Activated CD4-positive, alpha-beta T cell treated with anti-CD3 and anti-CD28 coated beads, Interleukin-2, amount 10 ng/mL, durations not matched to agents 7 days and 5 days (primary cell): ENCODE data around the gene C1orf226. TPM values are rescaled to one million over a fixed set of nuclear protein-coding genes. Genes with fewer than 3 reads are reported as not detected.

Source experiments
- CTCF ChIA-PET: fragments of 350-600 bp; sonication (Branson Sonifier 250); formaldehyde crosslinking; loops from one replicate; lab custom pipeline; 2021; ENCODE audit warnings: antibody characterized with exemption; lab: Charles Lee
- POLR2A ChIA-PET: fragments of 350-600 bp; sonication (Branson Sonifier 250); formaldehyde crosslinking; loops from one replicate; lab custom pipeline; 2021; ENCODE audit warnings: antibody characterized with exemption; lab: Charles Lee
- DNase-seq: peaks from one replicate; pipeline ENCODE4 v3.0.0-alpha.2; 2020
- H3K27ac Mint-ChIP-seq: one replicate; pipeline ENCODE4 v1.8.0; 2021; ENCODE audit warnings: mild to moderate bottlenecking, moderate library complexity, mixed read lengths
- H3K27me3 Mint-ChIP-seq: one replicate; pipeline ENCODE4 v1.8.0; 2021; ENCODE audit warnings: mixed read lengths
- H3K36me3 Mint-ChIP-seq: one replicate; pipeline ENCODE4 v1.8.0; 2021; ENCODE audit warnings: low read depth, mixed read lengths
- H3K4me1 Mint-ChIP-seq: one replicate; pipeline ENCODE4 v1.8.0; 2021; ENCODE audit warnings: mixed read lengths
- H3K4me3 Mint-ChIP-seq: one replicate; pipeline ENCODE4 v1.8.0; 2021; ENCODE audit warnings: mild to moderate bottlenecking, moderate library complexity, mixed read lengths
- H3K9me3 Mint-ChIP-seq: one replicate; pipeline ENCODE4 v1.8.0; 2021; ENCODE audit warnings: mixed read lengths
- total RNA-seq, 2 experiments: library from RNA; stranded (reverse); gene quantifications; one replicate each; pipeline ENCODE4 v1.2.3, GENCODE V29; 2021

The C1orf226 gene
- total RNA-seq, 2 experiments from 2014 or later, result not detected

DNA sequence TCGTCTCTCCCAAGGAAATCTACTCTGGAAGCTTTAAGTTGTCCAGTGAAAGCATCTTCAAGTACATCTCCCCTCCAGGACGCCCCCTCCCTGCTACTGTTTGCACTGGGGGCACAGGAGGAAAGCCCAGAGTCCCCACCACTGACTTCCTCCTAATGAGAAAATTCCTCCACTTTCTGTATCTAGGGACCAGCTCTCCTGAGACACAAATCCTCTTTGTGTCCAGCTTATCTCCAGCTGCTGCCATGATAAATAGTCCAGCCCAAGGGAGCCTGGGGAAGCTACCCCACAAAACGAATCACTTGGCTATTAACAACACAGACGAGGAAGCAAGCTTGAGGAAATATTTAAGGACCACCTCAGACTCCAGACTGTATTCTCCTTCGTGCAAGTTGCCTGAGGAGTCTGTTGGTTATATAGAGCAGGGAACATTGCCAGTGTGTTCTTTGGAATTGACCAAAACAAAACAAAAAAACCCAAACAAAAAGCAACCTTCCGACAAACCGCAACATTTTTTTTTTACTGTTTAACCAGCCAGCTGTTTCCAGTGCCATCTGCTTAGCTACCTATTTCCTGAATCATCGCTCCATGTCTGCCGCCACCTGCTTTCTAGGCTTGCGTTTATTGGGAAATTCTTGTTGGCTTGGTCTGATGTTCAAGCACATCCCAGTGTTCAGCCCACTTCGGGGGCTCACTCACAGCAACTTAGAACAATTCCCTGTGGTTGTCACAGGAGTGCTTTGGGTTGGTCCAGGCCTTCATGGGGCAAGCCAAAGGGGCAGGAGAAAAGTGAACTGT lies 7.7 kb downstream of the C1orf226 start:
- ChIA-PET CTCF (no interaction called here), POLR2A (no interaction called here)
- no peak for DNase-seq
- Mint-ChIP-seq H3K27ac (no peak overlapping the region), H3K9me3 (no peaks in the 10 kb centered on the region), H3K27me3 (peaks cover 6% of the 10 kb centered on the region), H3K4me1 (peaks cover 2% of the 10 kb centered on the region), H3K4me3 (no peak overlapping the region), H3K36me3 (no peaks in the 10 kb centered on the region)

DNA sequence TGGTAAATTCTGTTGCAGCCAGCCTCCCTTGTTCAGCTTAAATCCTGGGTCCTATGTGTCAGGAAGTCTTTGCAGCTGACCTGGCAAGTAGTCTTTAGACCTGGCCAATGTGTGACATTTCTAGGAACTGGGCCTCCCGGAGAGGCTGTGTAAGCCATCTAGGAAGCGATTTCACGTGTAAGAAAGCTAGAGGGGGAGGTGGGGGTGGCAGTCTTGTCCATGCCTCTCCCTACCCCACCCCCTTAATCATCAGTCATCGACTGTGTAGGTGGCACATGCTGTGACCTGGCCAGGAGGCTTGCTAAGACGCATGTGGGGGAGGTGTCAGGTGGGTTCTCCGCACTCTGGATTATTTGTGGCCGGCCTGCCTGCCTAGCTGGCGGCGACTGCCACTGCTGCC lies 8.4 kb downstream of the C1orf226 start:
- no peaks in the 10 kb centered on the region for H3K36me3 Mint-ChIP-seq

DNA sequence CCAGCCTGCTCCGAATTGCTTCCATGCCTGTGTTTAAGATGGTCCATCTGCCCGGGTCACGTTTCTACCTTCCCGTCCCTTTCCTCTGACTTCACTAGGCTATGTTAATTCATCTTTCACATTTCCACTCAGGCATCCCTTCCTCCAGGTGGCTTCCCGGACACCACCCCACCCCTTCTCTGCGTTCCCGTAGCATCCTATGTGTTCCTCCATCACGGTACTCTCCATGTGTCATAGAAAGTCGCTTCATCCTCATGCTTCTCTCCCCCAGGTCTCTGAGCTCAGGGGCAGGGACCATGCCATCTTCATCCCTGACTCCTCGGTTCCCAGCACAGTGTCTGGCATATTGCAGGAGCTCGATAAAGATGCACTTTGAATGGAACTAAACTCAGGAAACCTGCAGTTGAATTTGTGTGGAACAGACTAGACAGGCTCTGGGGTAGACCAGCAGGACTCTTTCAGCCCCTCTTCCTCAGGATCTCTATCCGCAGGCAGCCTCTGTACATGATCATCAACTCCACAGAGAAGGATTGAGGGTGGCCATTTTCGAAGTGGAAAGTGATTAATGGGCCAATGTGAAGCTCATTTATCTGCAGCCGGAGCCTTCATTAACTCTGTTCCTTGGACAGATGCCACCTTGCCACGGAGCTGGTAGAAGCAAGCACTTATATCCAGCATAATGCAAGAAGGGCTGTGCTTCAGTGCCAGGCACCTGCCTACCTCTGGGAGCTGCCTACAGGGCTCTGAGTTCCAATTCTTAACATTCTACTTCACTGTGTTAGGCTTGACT lies 9.1 kb downstream of the C1orf226 start:
- H3K27me3 Mint-ChIP-seq, result peaks cover 6% of the 10 kb centered on the region
- no peak overlapping the region for H3K27ac Mint-ChIP-seq
- DNase-seq, result no peak
- no peaks in the 10 kb centered on the region for H3K36me3 Mint-ChIP-seq
- H3K4me1 Mint-ChIP-seq, result peaks cover 2% of the 10 kb centered on the region
- no peaks in the 10 kb centered on the region for H3K9me3 Mint-ChIP-seq
- H3K4me3 Mint-ChIP-seq, result no peak overlapping the region
- POLR2A ChIA-PET, result no interaction called here
- CTCF ChIA-PET, result no interaction called here

More for the DNA sequence above, 8.4 kb downstream of the C1orf226 start:
- ChIA-PET POLR2A (no interaction called here), CTCF (no interaction called here)
- Mint-ChIP-seq H3K4me3 (no peak overlapping the region), H3K9me3 (no peaks in the 10 kb centered on the region), H3K4me1 (peaks cover 2% of the 10 kb centered on the region), H3K27me3 (peaks cover 6% of the 10 kb centered on the region), H3K27ac (no peak overlapping the region)
- DNase-seq, result no peak

DNA sequence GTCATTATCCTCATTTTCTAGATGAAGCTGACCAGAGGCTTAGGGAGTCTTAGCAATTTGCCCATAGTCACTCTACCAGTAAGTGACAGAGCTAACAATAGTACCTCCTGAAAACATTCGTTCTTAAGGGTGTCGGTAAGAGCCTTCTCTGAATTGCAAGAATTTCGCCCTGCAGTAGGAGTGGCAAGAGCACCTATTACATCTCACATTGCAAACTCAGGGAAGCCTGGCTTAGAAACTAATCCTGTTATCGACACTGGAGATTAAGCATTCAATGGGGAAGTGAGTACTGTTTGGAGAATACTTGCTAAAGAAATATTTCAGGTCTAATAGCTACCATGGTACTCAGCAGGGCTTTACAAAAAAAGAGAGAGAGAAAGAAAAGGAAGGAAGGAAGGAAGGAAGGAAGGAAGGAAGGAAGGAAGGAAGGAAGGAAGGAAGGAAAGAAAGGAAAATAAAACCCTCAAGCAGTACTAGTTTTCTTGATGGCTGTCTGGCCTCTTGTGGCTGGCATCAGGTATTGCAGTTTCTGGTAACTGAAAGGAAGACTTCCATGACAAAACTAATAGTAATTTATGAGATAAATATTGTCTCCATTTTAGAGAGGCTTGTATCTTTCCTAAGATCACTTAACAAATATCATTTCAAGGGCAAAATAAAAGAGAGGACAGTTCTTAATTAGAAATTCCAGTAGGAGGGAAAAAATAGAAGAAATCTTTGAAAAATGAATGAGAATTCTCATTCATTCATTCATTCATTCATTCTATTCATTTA lies 10.4 kb downstream of the C1orf226 start:
- peak; percentile 22 for DNase-seq
- Mint-ChIP-seq H3K4me3 (no peak overlapping the region), H3K9me3 (no peaks in the 10 kb centered on the region), H3K27ac (no peak overlapping the region), H3K4me1 (peaks cover 2% of the 10 kb centered on the region), H3K36me3 (no peaks in the 10 kb centered on the region), H3K27me3 (peaks cover 11% of the 10 kb centered on the region)
- ChIA-PET CTCF (no interaction called here), POLR2A (no interaction called here)

DNA sequence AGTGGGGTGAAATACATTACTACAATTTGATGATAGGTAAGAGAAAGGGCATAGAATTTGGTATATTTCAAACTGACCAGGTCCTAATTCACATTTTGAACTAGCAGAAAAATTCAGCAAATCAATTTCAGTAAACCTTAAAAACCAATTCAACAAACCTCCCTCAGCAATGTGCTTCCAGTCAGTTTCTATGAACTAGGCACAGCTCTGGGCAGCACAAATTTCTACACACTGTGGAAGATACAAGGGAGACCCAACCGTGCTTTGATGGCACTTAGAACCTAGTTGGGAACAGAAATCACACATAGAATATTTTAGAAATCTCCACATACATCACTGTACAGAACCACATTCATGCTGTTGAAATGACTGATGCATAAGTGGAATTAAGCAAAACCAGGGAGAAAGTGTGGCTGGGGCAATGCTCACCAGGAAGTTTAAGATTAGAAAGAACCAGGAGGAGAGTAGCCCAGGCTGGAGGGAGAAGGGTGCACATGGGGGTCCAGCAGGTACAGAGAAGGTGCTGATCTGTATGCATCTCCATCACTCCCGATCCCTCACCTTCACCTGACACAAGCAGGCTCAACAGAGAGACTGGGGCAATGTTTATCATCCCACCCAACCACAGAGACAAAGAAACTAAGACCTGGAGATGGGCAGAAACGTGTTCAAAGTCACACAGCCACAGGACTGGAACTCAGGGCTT lies 14.8 kb downstream of the C1orf226 start:
- ChIA-PET POLR2A (no interaction called here), CTCF (no interaction called here)
- Mint-ChIP-seq H3K9me3 (no peaks in the 10 kb centered on the region), H3K27ac (no peak overlapping the region), H3K4me1 (no peaks in the 10 kb centered on the region), H3K36me3 (no peaks in the 10 kb centered on the region), H3K4me3 (no peak overlapping the region), H3K27me3 (peaks cover 25% of the 10 kb centered on the region)
- no peak for DNase-seq

DNA sequence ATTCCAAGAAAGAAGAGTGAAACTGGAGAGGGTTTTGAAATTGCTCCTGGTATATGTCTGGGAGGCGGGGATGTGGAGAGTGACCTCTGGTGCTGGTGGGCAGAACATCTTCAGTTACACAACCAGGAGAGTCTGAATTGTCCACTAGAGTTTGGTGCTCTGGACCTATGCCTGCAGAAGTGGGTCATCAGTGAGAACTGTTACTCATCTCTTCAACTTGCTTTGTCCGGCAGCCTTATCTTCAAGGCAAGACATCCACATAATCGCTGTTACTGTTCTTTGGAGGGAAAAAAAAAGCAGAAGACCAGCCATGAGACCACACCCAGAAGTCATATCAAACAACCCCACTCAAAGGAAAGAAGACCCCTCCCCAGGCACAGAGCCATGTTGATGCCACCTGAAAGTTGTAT lies 15.5 kb downstream of the C1orf226 start:
- Mint-ChIP-seq H3K27me3 (peaks cover 25% of the 10 kb centered on the region), H3K9me3 (no peaks in the 10 kb centered on the region), H3K4me3 (no peak overlapping the region), H3K27ac (no peak overlapping the region), H3K4me1 (no peaks in the 10 kb centered on the region), H3K36me3 (no peaks in the 10 kb centered on the region)
- CTCF ChIA-PET, result no interaction called here
- DNase-seq, result no peak
- POLR2A ChIA-PET, result no interaction called here

DNA sequence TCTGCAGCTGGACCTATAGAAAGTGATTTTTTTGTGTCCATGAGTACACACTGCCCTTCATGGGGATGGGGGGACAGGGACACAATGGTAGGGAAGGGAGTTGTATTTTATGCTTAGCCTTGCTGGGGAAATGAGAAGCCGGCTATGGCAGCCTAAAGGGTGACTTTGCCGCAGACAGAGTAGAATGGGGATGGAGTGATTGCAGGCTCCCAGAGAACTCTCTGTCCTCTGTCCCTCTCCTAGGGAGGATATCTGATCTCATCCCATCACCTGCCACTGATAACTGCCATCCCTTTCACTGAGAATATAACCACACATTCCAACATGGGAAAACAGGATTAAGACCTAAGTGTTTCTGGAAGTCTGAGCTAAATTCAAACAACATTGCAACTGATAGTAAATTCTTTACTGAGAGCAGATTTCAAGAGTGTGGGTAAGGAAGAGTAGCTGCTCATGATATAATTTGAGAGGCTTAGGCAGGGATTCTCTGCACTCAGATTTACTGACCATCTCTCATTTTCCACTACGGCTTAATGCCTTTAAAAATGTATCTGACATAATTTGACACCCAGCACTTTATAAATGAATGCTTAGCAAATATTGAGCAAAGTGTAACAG lies 16.5 kb downstream of the C1orf226 start:
- Mint-ChIP-seq H3K4me3 (no peak overlapping the region), H3K27ac (no peak overlapping the region), H3K9me3 (no peaks in the 10 kb centered on the region), H3K27me3 (peaks cover 25% of the 10 kb centered on the region), H3K4me1 (no peaks in the 10 kb centered on the region), H3K36me3 (no peaks in the 10 kb centered on the region)
- ChIA-PET POLR2A (no interaction called here), CTCF (no interaction called here)
- DNase-seq, result no peak

DNA sequence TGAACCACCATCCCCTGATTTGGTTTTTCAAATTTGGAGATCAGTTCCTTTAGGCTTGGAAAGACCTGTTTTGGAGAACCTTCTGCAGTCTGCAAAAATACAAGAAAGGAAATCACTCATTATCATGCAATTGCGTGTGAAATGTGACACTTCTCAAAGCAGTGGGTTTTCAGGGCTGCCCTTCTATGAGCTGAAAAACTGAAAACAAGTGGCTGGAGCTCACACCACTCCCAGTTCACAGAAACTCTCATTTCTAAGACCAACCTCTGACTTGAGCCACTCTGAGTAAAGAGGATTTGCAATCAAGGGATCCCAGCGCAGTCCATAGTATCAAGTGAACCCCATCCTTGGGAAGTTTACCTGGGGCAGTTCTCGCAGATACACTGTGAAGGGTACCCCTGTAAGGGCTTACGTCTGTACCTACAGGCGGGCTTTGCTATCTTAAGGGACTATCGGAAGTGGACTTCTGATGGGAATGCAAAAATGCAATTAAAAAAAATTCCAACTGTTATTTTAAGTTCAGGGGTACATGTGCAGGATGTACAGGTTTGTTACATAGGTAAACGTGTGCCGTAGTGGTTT lies 17.6 kb downstream of the C1orf226 start:
- Mint-ChIP-seq H3K4me1 (no peaks in the 10 kb centered on the region), H3K27me3 (peaks cover 25% of the 10 kb centered on the region), H3K36me3 (no peaks in the 10 kb centered on the region), H3K4me3 (no peak overlapping the region), H3K27ac (no peak overlapping the region), H3K9me3 (no peaks in the 10 kb centered on the region)
- DNase-seq, result no peak
- CTCF ChIA-PET, result interaction anchor here (0.6 to 1.4 kb wide), 2 partner anchors 16 to 312 kb away, joined by 3 read pairs; no protein-coding TSS in a partner anchor
- POLR2A ChIA-PET, result no interaction called here

DNA sequence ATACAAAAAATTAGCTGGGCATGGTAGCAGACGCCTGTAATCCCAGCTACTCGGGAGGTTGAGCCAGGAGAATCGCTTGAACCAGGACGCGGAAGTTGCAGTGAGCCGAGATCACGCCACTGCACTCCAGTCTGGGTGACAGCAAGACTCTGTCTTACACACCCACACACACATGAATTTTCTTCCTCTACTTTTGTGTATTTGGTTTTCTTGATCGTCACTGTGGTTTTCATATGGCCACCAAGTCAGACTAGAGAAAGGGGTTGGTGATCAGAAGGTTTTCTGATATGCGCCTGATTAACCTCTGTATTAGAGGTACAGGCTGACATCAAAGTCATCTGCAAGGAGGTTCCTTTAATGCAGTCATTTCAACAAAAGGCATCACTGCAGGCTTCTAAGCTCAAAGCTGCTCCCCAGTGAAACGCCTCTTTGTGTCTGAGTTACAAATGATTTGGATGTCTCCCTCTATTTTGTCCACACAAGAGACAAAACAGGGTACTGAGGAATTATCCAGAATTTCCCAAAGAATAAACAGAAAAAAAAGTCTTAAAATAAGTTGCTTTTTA lies 19.3 kb downstream of the C1orf226 start:
- Mint-ChIP-seq H3K4me1 (no peaks in the 10 kb centered on the region), H3K27me3 (peaks cover 25% of the 10 kb centered on the region), H3K27ac (no peak overlapping the region), H3K9me3 (no peaks in the 10 kb centered on the region), H3K4me3 (no peak overlapping the region), H3K36me3 (no peaks in the 10 kb centered on the region)
- DNase-seq, result no peak
- ChIA-PET CTCF (interaction anchor here (1.1 kb wide), 1 partner anchor 49 kb away, joined by 4 read pairs; no protein-coding TSS in a partner anchor), POLR2A (no interaction called here)

DNA sequence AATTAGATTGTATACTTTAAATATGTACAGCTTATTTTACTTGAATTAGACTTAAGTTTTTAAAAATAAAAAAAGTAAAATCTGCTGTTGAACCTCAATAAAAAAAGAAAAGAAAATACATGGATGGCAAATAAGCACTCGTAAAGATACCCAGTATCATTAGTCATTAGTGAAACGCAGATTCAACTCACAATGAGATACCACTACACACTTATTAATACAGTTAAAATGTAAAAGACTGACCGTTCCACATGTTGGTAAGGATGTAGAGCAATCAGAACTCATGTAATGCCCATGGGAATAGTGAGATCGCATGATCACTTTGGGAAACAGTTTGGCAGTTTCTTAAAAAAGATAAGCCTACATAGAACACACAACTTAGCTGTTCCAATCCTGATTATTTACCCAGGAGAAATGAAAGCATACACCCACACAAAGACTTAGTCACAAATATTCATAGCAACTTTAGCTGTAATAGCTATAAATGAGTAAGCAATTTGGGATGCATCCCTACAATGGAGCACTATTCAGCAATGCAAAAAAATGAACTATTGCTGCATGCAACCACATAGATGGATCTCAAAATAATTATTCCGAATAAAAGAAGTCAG lies 23.1 kb downstream of the C1orf226 start:
- Mint-ChIP-seq H3K27ac (no peak overlapping the region), H3K4me1 (no peaks in the 10 kb centered on the region), H3K36me3 (no peaks in the 10 kb centered on the region), H3K9me3 (no peaks in the 10 kb centered on the region), H3K27me3 (peaks cover 5% of the 10 kb centered on the region), H3K4me3 (no peak overlapping the region)
- no peak for DNase-seq
- POLR2A ChIA-PET, result no interaction called here
- CTCF ChIA-PET, result interaction anchor here (0.6 kb wide), 1 partner anchor 318 kb away, joined by 3 read pairs; no protein-coding TSS in a partner anchor

DNA sequence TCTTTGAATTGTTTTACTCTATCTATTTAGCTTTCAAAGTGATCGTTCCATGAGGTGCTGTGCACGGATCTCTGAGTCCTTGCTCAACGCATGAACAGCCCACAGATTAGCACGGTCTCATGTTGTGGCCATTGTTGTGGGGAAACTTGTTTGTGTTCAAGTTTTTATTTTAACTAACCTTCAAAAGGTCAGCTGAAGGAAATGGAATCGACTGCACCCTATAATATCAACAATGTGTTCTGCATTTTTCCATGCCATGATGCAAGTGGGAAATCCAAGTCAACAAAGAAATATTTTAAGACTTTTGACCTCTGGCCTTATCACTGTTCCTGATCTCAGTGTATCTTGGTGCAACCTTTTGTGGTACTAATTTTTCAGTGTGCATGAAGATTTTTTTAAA lies 24.3 kb downstream of the C1orf226 start:
- H3K27ac Mint-ChIP-seq, result no peak overlapping the region
- ChIA-PET POLR2A (no interaction called here), CTCF (no interaction called here)
- no peaks in the 10 kb centered on the region for H3K9me3 Mint-ChIP-seq
- H3K4me3 Mint-ChIP-seq, result no peak overlapping the region
- H3K4me1 Mint-ChIP-seq, result no peaks in the 10 kb centered on the region
- peaks cover 3% of the 10 kb centered on the region for H3K27me3 Mint-ChIP-seq
- DNase-seq, result no peak
- no peaks in the 10 kb centered on the region for H3K36me3 Mint-ChIP-seq
